Gastroesophageal sphincter (tissue), 4 donors: ENCODE data around the gene AUTS2. TPM values are rescaled to one million over a fixed set of nuclear protein-coding genes. Genes with fewer than 3 reads are reported as not detected.

Source experiments
- ATAC-seq: fragments of 150-250 bp; one replicate; pipeline ENCODE4 v1.9.1; 2016; ENCODE audit warnings: mild to moderate bottlenecking, moderate library complexity
- H3K27ac ChIP-seq, 4 donors: fragments of 200-600 bp; sonication (generic) in 3 of 4; 1 replicate in 3 of 4; 2 replicates in 1 of 4; pipeline ENCODE4 v1.5.1; 2016 to 2019
- H3K27me3 ChIP-seq: fragments of 200-600 bp; sonication (generic); one replicate; pipeline ENCODE4 v1.5.1; 2019
- H3K36me3 ChIP-seq, 2 donors: fragments of 200-600 bp; sonication (generic); one replicate each; pipeline ENCODE4 v1.5.1; 2019; ENCODE audit warnings: control low read depth in 1 of 2
- H3K4me1 ChIP-seq, 3 donors: fragments of 200-600 bp; sonication (generic); 1 replicate in 2 of 3; 2 replicates in 1 of 3; pipeline ENCODE4 v1.5.1; 2016 to 2019; ENCODE audit warnings: control low read depth in 2 of 3
- H3K4me3 ChIP-seq, 2 donors: fragments of 200-600 bp; sonication (generic); one replicate each; pipeline ENCODE4 v1.5.1; 2019; ENCODE audit warnings: mild to moderate bottlenecking in 1 of 2, moderate library complexity in 1 of 2
- H3K9me3 ChIP-seq, 3 donors: fragments of 200-600 bp; sonication (generic); one replicate each; pipeline ENCODE4 v1.5.1; 2017 to 2019; ENCODE audit warnings: control low read depth in 2 of 3
- CTCF ChIP-seq, 4 experiments: fragments of 200-600 bp in 2 of 4; fragments of 450-650 bp in 2 of 4; sonication (generic) in 1 of 4; IDR thresholded peaks; one replicate each; pipeline ENCODE4 v1.5.1; 2017 to 2019; ENCODE audit warnings: antibody characterized with exemption in 4 of 4, mild to moderate bottlenecking in 2 of 4, moderate library complexity in 2 of 4
- EP300 ChIP-seq: sonication (generic); formaldehyde crosslinking; IDR thresholded peaks from one replicate; pipeline ENCODE4 v1.6.1; 2017; ENCODE audit warnings: antibody characterized with exemption, mild to moderate bottlenecking
- POLR2A ChIP-seq, 2 donors: fragments of 450-650 bp; IDR thresholded peaks; one replicate each; pipeline ENCODE4 v1.6.1; 2017; ENCODE audit warnings: antibody characterized with exemption in 2 of 2, mild to moderate bottlenecking in 2 of 2, moderate library complexity in 1 of 2
- POLR2AphosphoS5 ChIP-seq: sonication (generic); formaldehyde crosslinking; IDR thresholded peaks from one replicate; pipeline ENCODE4 v1.6.1; 2017; ENCODE audit warnings: antibody characterized with exemption
- WGBS, 2 donors: methylation state at CpG; one replicate each; pipeline ENCODE4 v1.1.5; 2018; ENCODE audit warnings: low coverage in 1 of 2; 5-methylcytosine and 5-hydroxymethylcytosine counted together
- total RNA-seq, 4 donors: library from RNA; depleted of rRNA; stranded (reverse); fragments of >200 nt; gene quantifications; one replicate each; pipeline ENCODE4 v1.1.0, GENCODE V29; 2016

AUTS2 gene
- total RNA-seq, 4 donors from 2014 or later, result 12.2 to 48.7 (median 44.1) TPM

DNA sequence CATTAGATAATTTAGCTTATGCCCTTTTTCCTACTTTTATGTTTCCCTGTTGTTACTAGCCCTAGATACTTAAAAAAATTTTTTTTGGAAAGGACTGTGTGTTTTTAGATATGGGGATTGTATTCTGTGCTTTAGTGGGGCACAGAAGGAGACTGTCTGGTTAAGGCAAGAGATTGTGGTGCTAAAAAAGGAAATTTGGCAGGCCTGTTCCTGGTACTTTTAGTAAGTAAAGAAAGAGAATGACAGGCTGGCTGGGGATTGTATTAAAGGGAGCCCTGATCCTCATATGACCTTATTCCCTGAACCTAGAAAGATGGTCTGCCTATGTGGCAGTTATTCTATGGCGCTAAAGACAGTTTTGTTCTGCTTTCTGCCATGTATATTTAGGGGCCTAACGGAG, 74.8 kb downstream of the AUTS2 start:
- Histone ChIP-seq H3K27me3 (no peaks in the 10 kb centered on the region), H3K36me3 (no peaks in the 10 kb centered on the region), H3K9me3 (no peaks in the 10 kb centered on the region), H3K4me3 (no peak overlapping the region), H3K27ac (no peak overlapping the region), H3K4me1 (peaks cover 6 to 78% (median 7%) of the 10 kb centered on the region in 3 donors)
- TF ChIP-seq EP300, result no peak
- no peak for TF ChIP-seq POLR2AphosphoS5
- no peak for TF ChIP-seq POLR2A (IDR thresholded peaks at IDR 0.05)
- no peak for TF ChIP-seq CTCF (IDR thresholded peaks at IDR 0.05)
- WGBS, 2 donors, result 94 to 100% methylated on average over 2 of the region's 2 CpGs
- no peak for ATAC-seq

- Histone ChIP-seq H3K4me3 (no peak overlapping the region), H3K36me3 (no peaks in the 10 kb centered on the region), H3K27me3 (no peaks in the 10 kb centered on the region), H3K9me3 (no peaks in the 10 kb centered on the region), H3K4me1 (peaks cover 6 to 93% (median 7%) of the 10 kb centered on the region in 3 donors), H3K27ac (no peak overlapping the region)
- no peak for ATAC-seq
- TF ChIP-seq CTCF (IDR thresholded peaks at IDR 0.05), result no peak
- TF ChIP-seq EP300, result no peak
- TF ChIP-seq POLR2A (IDR thresholded peaks at IDR 0.05), result no peak
- no peak for TF ChIP-seq POLR2AphosphoS5
- 53 to 76% methylated on average over 3 to 4 of the region's 4 CpGs for WGBS, 2 donors
Observed at GRCh38 chr7:69674701-69675182, 76.5 kb downstream of the AUTS2 start.

DNA sequence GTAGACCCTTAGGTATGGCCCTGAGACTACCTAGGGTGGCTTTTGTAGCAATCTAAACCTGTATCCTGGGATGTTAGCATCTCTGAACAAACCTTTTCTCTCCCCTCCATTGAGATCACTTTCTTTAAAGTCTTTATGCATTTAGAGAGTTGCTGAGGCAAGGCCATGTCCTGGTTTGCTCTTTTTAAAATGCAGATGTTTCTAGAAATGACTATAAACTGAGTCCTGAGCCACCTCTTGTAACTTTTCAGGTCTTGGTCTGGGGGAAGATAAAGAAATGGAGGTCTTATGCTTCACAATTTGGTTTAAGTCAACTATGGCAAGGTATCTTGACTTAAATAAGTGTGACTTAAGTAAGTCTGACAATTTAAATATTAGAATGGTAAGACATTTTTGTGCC, 78.0 kb downstream of the AUTS2 start:
- Histone ChIP-seq H3K27me3 (no peaks in the 10 kb centered on the region), H3K9me3 (no peaks in the 10 kb centered on the region), H3K4me3 (no peak overlapping the region), H3K36me3 (no peaks in the 10 kb centered on the region), H3K4me1 (peaks cover 3 to 86% (median 7%) of the 10 kb centered on the region in 3 donors), H3K27ac (no peak overlapping the region)
- no peak for TF ChIP-seq CTCF (IDR thresholded peaks at IDR 0.05)
- TF ChIP-seq POLR2A (IDR thresholded peaks at IDR 0.05), result no peak
- TF ChIP-seq POLR2AphosphoS5, result no peak
- TF ChIP-seq EP300, result no peak
- no peak for ATAC-seq

- Histone ChIP-seq H3K4me1 (peaks cover 3 to 82% (median 7%) of the 10 kb centered on the region in 3 donors), H3K4me3 (no peak overlapping the region), H3K9me3 (no peaks in the 10 kb centered on the region), H3K27ac (peak overlapping the region in 3 of 4 donors; percentile 19 to 53 (median 40)), H3K36me3 (no peaks in the 10 kb centered on the region), H3K27me3 (no peaks in the 10 kb centered on the region)
- 31 to 46% methylated on average over 4 of the region's 4 CpGs for WGBS, 2 donors
- ATAC-seq, result no peak
- no peak for TF ChIP-seq EP300
- TF ChIP-seq CTCF (IDR thresholded peaks at IDR 0.05), result peak in 3 of 4 experiments; percentile 11 to 24 (median 11)
Observed at GRCh38 chr7:69677054-69677852, 79.0 kb downstream of the AUTS2 start.
